Measurements from ENCODE around the gene RNF128. TPM values are rescaled to one million over a fixed set of nuclear protein-coding genes. Genes with fewer than 3 reads are reported as not detected.

Gene RNF128
- total and polyA plus RNA-seq, 2 of the 13 experiments (the other 11 are each of a cell fraction or from before 2014, with no cell fraction given), result 18.5 to 43.5 TPM

DNA sequence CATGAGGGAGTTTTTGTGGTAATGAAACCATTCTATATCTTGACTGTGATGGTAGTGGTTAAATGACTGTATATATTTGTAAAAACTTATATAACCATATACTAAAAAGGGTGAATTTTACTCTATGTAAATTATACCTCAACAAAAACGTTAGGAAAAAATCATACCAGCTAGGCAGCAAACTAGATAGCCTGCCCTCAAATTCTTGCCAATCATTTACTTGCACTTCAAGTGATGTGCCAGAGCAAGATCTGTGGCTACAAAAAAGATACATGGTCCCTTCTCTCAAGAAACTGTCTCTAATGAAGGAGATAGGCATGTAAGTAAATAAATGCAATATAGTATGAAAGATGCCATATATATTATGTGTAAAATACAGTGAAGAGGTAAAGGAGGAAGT, 10.0 kb upstream of the RNF128 start:
- ATAC-seq (no peak), FAIRE-seq (no peak), DNase-seq (ENCODE audit: low spot score) (no peak)
- ChIA-PET POLR2A (interaction anchor here (0.9 to 3.8 kb wide), 4 partner anchors 10 to 24 kb away, joined by 3 to 28 read pairs (median 12); partner anchors contain the start of gene RNF128), CTCF (ENCODE audit: low intra/inter-chr PET ratio, low total read pairs) (no interaction called here)
- Histone ChIP-seq H3K79me2 (ENCODE audit: insufficient read depth, low read length) (no peaks in the 10 kb centered on the region), H3K27ac (ENCODE audit: extremely low read length, insufficient read depth, low read length) (peak overlapping the region; percentile 79), H3K36me3 (replicated peaks in 1 of 2; ENCODE audit: control insufficient read depth in 1 of 2, insufficient read depth in 2 of 2, low read length in 2 of 2) (no peaks in the 10 kb centered on the region), H3K27me3 (ENCODE audit: control insufficient read depth in 1 of 2, insufficient read depth in 2 of 2, low read length in 2 of 2) (no peaks in the 10 kb centered on the region), H3K4me2 (ENCODE audit: low read depth, low read length) (peak overlapping the region; percentile 61), H3K4me1 (ENCODE audit: insufficient read depth, low read length) (peaks cover 50% of the 10 kb centered on the region), H3K9ac (ENCODE audit: insufficient read depth, low read depth, low read length) (no peak overlapping the region), H4K20me1 (ENCODE audit: insufficient read depth, low read length) (no peaks in the 10 kb centered on the region), H3K4me3 (replicated peaks in 1 of 3; ENCODE audit: insufficient read depth in 1 of 3, low read depth in 2 of 3, low read length in 3 of 3) (no peak overlapping the region; a peak in 1 of 6 replicates), H3K9me3 (ENCODE audit: low read length) (no peaks in the 10 kb centered on the region), H2AFZ (ENCODE audit: low read length) (no peak overlapping the region)
- in situ Hi-C loops (cut with HindIII; ENCODE audit: extremely low pct_ligation_motif_present, low pct_unique_long_range_greater_than_20kb) (no loop called here), intact Hi-C loops (cut with micrococcal nuclease; ENCODE audit: unreplicated experiment) (no loop called here)
- TF ChIP-seq RCOR2 (CRISPR knock-in tag; IDR thresholded peaks at IDR 0.05) (0 out of 2 replicates have a peak, but pooled peaks have one; percentile 0), ARNT (IDR thresholded peaks at IDR 0.05) (no peak), TGIF2 (CRISPR knock-in tag; IDR thresholded peaks at IDR 0.05) (no peak), ZEB1 (IDR thresholded peaks at IDR 0.05; ENCODE audit: insufficient replicate concordance, low read depth) (no peak), SP2 (CRISPR knock-in tag; IDR thresholded peaks at IDR 0.05) (no peak), AGO1 (IDR thresholded peaks at IDR 0.05; ENCODE audit: low read depth, low read length, poor library complexity, severe bottlenecking) (no peak)
- TF ChIP-seq, protein P1, sequence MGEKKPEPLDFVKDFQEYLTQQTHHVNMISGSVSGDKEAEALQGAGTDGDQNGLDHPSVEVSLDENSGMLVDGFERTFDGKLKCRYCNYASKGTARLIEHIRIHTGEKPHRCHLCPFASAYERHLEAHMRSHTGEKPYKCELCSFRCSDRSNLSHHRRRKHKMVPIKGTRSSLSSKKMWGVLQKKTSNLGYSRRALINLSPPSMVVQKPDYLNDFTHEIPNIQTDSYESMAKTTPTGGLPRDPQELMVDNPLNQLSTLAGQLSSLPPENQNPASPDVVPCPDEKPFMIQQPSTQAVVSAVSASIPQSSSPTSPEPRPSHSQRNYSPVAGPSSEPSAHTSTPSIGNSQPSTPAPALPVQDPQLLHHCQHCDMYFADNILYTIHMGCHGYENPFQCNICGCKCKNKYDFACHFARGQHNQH (CRISPR knock-in tag; IDR thresholded peaks at IDR 0.05), result no peak
- TF ChIP-seq, protein P2, sequence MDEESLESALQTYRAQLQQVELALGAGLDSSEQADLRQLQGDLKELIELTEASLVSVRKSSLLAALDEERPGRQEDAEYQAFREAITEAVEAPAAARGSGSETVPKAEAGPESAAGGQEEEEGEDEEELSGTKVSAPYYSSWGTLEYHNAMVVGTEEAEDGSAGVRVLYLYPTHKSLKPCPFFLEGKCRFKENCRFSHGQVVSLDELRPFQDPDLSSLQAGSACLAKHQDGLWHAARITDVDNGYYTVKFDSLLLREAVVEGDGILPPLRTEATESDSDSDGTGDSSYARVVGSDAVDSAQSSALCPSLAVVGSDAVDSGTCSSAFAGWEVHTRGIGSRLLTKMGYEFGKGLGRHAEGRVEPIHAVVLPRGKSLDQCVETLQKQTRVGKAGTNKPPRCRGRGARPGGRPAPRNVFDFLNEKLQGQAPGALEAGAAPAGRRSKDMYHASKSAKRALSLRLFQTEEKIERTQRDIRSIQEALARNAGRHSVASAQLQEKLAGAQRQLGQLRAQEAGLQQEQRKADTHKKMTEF (CRISPR knock-in tag; IDR thresholded peaks at IDR 0.05), result 0 out of 2 replicates have a peak, but pooled peaks have one; percentile 10
- no TSS peak for BruUV-seq (replicated peaks)
- WGBS (ENCODE audit: low lambda C conversion rate), result 10% methylated on average over 1 of the region's 1 CpG

Measured in HepG2 (cell line).